Fibroblast of peridontal ligament (primary cell): ENCODE measurements around the gene PAWR.
"Not testable (repeated sequence)": the region's sequence is repeated elsewhere in the genome, so short reads cannot be mapped to it uniquely, and the experiment has no call there.

ENCODE experiments used
- DNase-seq: peaks from one replicate; pipeline ENCODE4 v3.0.0-alpha.2; 2010; ENCODE audit errors: extremely low read depth

PAWR gene

GRCh38 chr12:79549531-79550271 lies 141.1 kb downstream of the PAWR start:
- DNase-seq, result no peak

DNA sequence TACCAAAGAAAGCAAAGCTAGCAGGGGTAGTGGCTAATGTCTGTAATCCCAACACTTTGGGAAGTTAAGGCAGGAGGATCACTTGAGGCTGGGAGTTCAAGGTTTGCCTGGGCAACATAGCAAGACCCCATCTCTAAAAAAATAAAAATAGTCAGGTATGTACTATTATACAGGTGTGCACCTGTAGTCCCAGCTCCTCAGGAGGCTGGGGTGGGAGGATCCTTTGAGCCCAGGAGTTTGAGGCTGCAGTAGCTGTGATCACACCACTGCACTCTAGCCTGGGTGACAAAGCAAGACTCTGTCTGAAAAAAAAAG lies 142.2 kb downstream of the PAWR start:
- no peak for DNase-seq

DNA sequence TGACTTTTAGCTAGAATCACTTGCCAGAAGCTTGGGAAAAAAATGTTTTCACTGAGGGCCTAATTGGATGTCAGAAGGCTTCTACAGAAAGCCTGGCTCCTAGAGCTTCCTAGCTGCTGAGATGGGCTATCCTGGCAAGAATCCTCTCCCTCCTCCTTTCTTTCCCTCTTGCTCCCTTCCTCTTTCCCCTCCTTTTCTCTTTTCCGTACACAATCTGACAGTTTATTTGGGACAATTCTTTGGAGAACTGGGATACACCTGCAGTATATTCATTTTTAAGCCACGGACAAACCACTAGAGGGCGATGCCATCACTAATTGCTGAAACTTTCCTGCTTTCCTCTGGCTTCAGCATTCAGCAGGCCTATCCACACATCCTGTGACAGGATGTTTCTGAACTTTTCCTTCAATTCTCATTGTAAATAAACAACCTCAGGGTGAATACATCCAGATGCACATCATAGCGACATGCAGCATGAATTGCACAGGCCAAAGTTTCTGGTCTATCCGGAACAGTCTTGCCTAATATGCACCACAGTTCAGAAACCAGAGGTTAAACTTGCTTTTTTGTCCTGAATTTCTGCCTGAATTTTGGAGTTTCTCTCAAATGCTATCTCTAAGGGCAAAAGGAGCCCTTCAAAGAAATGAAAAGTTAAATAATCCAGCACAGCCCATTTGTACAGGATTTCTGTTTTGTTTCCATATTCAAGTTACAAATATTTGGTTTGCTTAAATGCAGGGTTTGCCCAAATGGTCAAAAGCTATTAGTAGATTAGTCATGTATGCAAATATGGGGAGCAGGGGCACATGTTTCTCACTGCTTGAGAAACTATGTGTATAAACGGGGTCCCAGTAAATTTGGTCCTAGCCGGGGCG lies 142.8 kb downstream of the PAWR start:
- DNase-seq, result peak; percentile 80

DNA sequence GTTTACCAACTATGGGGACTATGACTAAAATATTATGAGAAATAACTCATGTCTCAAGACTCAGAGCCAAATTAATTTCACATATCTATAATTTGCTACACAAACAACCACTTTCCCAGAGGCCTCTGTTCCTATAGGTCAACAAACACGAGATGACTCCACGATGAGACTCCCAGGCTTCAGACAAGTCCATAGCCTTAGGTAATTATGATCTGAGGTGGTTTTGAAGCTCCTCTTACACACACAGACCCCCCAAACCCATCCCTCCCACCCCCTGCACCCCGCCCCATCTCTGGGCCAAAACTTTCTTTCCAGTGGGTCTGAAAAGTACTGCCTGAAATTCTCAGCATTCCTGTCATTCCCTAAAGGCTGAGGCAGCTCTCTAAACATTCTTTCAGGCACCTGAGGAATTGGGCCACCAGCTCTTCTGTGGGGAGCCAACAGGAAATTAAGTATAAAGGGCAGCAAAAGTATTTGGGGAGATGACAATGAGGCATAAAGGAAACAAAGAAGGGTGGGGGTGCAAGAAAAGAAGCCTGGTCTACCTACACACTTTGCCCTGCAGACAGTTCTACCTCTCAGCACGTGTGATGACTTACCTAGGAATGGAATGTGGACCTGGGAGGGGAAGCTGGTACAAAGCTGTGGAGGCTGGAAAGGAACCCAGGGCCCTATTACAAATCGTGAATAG lies 143.6 kb downstream of the PAWR start:
- peak; percentile 37 for DNase-seq

DNA sequence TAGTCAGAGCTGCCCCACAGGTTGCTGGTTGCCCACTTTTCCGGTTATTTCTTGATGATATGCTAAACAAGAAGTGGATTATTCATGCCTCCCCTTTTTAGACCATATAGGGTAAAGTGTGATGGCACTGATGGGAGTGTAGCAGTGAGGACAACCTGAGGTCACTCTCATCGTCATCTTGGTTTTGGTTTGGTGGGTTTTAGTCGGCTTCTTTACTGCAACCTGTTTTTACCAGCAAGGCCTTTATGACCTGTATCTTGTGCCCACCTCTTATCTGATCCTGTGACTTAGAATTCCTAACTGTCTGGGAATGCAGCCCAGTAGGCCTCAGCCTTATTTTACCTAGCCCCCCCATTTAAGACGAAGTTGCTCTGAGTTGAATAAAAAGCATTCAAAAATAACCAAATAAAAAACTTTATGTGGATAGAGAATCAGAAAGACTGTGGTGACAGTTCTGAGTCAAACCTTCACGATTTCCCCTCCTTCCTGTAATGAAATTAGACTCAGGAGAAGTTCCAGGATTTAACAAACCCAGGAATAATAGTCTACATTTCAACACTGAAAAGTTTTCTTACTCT lies 144.2 kb downstream of the PAWR start:
- no peak for DNase-seq

DNA sequence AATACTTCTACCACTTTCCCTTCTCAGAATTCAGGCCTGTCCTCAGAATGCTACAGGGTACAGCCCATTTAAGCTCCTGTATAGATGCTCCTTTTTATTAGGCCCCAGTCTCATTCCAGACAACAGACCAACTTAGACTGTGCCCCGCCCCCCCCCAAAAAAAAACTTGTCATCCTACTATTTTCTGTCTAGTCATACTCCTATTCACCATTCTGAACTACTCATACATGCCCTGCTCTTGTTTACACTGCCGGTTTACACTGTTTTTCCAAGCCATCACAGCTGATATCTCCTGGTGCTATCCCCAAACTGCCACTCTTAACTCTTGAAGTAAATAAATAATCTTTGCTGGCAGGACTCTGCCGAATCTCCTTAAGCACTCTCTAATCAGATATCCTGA lies 146.3 kb downstream of the PAWR start:
- DNase-seq, result not testable (repeated sequence)

GRCh38 chr12:79537675-79538074 lies 153.1 kb downstream of the PAWR start:
- DNase-seq, result no peak

DNA sequence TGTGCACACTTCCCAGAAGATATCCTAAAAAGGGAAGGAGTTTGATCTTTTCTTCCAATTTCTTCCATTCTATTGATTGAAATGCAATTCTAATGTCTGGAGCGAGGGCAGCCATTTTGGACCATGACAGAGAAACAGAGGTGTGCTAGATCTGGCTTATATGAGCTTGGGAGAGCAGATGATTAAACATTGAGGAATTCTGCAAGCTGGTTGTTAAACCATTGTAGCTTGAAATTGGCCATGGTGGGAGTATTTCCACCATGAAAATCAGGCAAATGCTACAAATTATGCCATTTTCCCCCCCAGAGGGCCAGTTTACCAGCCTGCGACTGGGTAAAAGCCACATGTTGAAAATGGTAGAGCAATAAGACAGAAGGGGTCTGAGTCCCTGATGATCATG lies 155.0 kb downstream of the PAWR start:
- DNase-seq, result no peak
